WI38 (cell line): ENCODE results near the gene SPCS1.
"Not testable (repeated sequence)": the region's sequence is repeated elsewhere in the genome, so short reads cannot be mapped to it uniquely, and the experiment has no call there.

Experiments used
- H3K4me3 ChIP-seq: 2 replicates; pipeline ENCODE4 v1.5.1; 2011; ENCODE audit warnings: low read depth, mild to moderate bottlenecking, control low read depth, low read length
- CTCF ChIP-seq: IDR thresholded peaks from 2 replicates; pipeline ENCODE4 v1.5.1; 2012; ENCODE audit warnings: low read depth, mild to moderate bottlenecking, control low read depth, low read length

SPCS1 gene

GRCh38 chr3:52705688-52706686 lies at the start of gene SPCS1, which contains the start of gene GLT8D1:
TSS of gene SPCS1 (plus strand) at chr3:52706106. CDS start at chr3:52706247, 141 bp downstream.
TSS of gene GLT8D1 (minus strand) at chr3:52705791. CDS start at chr3:52700460, 5,331 bp downstream.
- no peak for TF ChIP-seq CTCF

GRCh38 chr3:52660046-52660445 lies 45.9 kb upstream of the SPCS1 start:
- TF ChIP-seq CTCF: no peak
- H3K4me3 ChIP-seq: no peak overlapping the region

More at GRCh38 chr3:52705688-52706686, at the start of gene SPCS1, which contains the start of gene GLT8D1:
- H3K4me3 ChIP-seq: peak within 1 kb of the TSS; percentile 99

GRCh38 chr3:52663098-52663497 lies 42.8 kb upstream of the SPCS1 start:
- no peak for TF ChIP-seq CTCF
- no peak overlapping the region for H3K4me3 ChIP-seq

GRCh38 chr3:52670621-52671521 lies 35.0 kb upstream of the SPCS1 start:
- TF ChIP-seq CTCF: no peak
- peak overlapping the region; percentile 33 for H3K4me3 ChIP-seq

- no peak overlapping the region for H3K4me3 ChIP-seq
- TF ChIP-seq CTCF: no peak
Observed at GRCh38 chr3:52671676-52672075, 34.2 kb upstream of the SPCS1 start.

- H3K4me3 ChIP-seq: not testable (repeated sequence)
Observed at GRCh38 chr3:52676201-52676600, 29.7 kb upstream of the SPCS1 start.

- H3K4me3 ChIP-seq: no peak overlapping the region
Observed at GRCh38 chr3:52678265-52679198, 27.4 kb upstream of the SPCS1 start.

More at GRCh38 chr3:52678265-52679198, 27.4 kb upstream of the SPCS1 start:
- no peak for TF ChIP-seq CTCF
